Measurements from ENCODE around the gene STOX1.
"Not testable (repeated sequence)": the region's sequence is repeated elsewhere in the genome, so short reads cannot be mapped to it uniquely, and the experiment has no call there.

Gene STOX1

GRCh38 chr10:68934994-68935393 lies 107.7 kb downstream of the STOX1 start:
- no peak for DNase-seq (ENCODE audit: extremely low spot score)
- POLR2A ChIA-PET = no interaction called here
- no peak for TF ChIP-seq CTCF (IDR thresholded peaks at IDR 0.05; ENCODE audit: control extremely low read depth, extremely low read depth, low read depth, missing control alignments)
- CTCF ChIA-PET = interaction anchor here (1.3 kb wide), 1 partner anchor 37 kb away, joined by 4 read pairs; no protein-coding TSS in a partner anchor

GRCh38 chr10:68938117-68938516 lies 110.8 kb downstream of the STOX1 start:
- DNase-seq (ENCODE audit: extremely low spot score) = no peak
- no peak for TF ChIP-seq CTCF (IDR thresholded peaks at IDR 0.05; ENCODE audit: control extremely low read depth, extremely low read depth, low read depth, missing control alignments)
- CTCF ChIA-PET = interaction anchor here (1.2 kb wide), 1 partner anchor 9 kb away, joined by 3 read pairs; no protein-coding TSS in a partner anchor

GRCh38 chr10:68938884-68939283 lies 111.6 kb downstream of the STOX1 start:
- CTCF ChIA-PET = interaction anchor here (1.1 kb wide), 2 partner anchors 13 to 18 kb away, joined by 3 read pairs; no protein-coding TSS in a partner anchor
- no peak for DNase-seq (ENCODE audit: extremely low spot score)
- POLR2A ChIA-PET = no interaction called here
- TF ChIP-seq CTCF (IDR thresholded peaks at IDR 0.05; ENCODE audit: control extremely low read depth, extremely low read depth, low read depth, missing control alignments) = no peak

More at GRCh38 chr10:68938117-68938516, 110.8 kb downstream of the STOX1 start:
- POLR2A ChIA-PET = no interaction called here

GRCh38 chr10:68940917-68941316 lies 113.6 kb downstream of the STOX1 start:
- DNase-seq (ENCODE audit: extremely low spot score); POLR2A ChIA-PET: not testable (repeated sequence)
- CTCF ChIA-PET = interaction anchor here (1.1 to 1.8 kb wide), 3 partner anchors 9 to 15 kb away, joined by 3 to 7 read pairs (median 4); partner anchors contain the start of gene DDX21
